IPS-NIHi11 (cell line): Measurements from ENCODE around the gene SDHA.
"Not testable (repeated sequence)": the region's sequence is repeated elsewhere in the genome, so short reads cannot be mapped to it uniquely, and the experiment has no call there.

Experiments used
- DNase-seq: peaks from one replicate; pipeline ENCODE4 v3.0.0; 2012; ENCODE audit warnings: mixed read lengths, low spot score

SDHA gene

DNA sequence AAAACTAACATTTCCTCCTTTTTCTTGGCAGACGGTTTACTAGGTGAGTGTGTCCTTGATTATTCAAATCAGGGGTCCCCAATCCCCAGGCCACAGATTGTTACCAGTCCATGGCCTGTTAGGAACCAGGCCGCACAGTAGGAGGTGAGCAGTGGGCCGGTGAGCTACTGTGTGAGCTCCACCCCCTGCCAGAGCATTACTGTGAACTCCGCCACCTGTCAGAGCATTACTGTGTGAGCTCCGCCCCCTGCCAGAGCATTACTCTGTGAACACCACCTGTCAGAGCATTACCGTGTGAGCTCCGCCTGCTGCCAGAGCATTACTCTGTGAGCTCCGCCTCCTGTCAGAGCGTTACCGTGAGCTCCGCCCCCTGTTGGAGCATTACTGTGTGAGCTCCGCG lies 39.0 kb downstream of the SDHA start:
- no peak for DNase-seq

DNA sequence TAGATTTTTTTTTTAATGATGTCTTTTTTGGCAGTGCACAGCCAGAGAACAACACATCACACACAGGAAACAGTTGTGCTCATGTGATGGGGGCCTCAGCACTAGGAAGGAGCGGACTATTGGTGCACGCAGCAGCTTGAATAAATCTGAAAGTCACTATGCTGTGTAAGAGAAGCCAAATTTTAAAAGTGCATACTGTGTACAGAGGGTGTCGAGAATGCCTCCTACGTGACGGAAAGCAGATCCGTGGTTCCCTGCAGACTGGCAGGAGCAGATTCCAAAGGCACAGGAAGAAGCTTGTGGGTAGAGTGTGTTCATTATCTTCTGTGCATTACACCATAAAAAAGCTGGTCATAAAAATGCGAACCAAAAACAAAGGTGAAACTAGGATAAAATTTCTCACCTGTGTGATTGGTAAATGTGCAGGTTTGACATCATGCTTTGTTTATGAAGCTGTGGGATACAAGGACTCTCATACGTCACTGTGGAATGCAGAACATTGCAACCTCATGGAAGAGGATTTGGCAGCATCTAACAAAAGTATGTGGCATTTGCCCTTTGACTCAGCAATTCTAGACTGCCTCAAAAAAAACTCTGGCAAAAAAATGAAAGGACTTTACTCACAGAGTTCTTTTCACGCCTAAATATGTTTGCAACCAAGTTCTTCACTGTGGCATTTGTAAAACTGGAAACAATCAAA lies 45.3 kb downstream of the SDHA start:
- DNase-seq, result not testable (repeated sequence)

DNA sequence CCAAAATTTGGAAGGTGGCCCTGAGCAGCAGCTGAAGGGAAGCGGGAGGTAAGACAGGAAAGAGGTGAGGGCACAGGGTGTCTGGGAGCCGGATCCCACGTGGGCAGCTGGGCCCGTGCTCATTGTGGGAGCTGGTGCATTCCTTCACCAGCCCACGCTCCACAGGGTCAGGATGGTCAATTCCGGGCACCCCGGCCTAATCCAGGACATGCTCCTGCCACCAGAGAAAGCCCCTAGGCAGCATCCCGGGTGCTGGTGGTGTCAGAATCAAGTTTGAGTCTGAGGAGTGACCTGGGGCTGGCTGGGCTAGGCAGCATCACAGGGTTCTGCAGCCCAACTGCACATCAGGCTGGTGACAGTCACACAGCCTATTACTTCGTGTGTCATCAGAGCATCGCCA lies 46.2 kb downstream of the SDHA start:
- DNase-seq, result no peak

DNA sequence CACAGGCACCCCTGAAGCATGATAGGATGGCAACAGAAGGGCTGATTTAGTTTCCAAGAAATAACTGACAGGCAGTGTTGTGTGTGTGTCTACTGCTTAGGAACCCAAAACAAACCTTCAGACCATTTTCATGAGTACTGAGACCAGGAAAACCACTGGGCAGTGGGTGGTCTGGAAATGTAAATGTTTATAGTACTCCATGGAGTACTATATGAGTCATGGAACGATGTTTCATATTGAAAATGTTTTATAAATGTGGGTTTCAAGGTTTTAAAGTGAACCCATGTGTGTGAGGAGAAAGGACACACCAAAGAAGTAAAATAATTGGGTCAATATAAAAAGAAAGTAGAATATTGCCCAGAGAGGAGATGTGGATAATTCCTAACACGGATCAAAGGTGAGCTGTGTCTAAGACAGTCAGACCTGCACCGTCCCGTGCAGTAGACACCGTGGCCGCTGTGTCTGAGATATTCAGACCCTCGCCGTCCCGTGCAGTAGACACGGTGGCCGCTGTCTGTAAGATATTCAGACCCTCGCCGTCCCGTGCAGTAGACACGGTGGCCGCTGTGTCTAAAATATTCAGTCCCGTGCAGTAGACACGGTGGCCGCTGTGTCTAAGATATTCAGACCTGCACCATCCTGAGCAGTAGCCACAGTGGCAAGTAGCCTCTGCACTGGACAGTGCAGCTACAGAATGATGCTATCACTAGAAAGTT lies 48.3 kb downstream of the SDHA start:
- DNase-seq, result not testable (repeated sequence)

DNA sequence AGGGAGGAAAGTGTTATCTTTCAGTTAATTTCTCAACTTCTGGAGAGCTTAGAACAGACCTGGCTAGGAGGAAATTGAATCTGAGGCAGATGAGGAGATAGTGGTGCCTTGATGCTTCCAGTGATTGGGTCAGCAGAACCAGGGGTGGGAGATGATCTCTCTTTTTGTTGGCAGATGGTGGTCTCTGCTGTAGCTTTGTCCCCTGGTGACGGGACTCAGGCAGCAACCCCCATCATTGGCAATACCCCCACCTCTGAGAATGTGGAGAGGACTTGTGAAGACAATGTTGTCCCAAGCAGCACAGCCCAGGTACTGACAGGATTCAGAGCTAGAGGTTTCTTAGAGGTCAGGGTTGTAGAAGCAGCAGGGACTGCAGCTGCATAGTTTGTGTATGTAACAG lies 49.6 kb downstream of the SDHA start:
- DNase-seq, result no peak

DNA sequence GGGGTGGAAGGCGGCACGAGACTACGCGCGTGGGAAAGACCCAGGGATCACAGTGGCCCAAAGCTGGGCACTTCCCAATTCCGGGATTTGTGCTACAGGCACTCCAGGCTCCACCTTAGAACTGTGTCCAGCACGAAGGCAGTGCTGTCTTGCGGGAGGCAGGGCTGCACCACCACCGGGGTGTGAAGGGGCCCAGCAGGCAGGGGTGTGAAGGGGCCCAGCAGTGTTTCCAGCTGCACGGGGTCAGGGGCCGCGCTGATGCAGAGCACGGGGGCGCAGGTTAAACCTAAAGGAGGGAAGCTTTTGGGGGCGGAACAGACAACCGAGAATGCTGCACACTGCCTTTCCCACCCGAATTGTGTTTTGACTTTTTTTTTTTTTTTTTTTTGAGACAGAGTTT lies 52.2 kb downstream of the SDHA start:
- DNase-seq, result no peak

DNA sequence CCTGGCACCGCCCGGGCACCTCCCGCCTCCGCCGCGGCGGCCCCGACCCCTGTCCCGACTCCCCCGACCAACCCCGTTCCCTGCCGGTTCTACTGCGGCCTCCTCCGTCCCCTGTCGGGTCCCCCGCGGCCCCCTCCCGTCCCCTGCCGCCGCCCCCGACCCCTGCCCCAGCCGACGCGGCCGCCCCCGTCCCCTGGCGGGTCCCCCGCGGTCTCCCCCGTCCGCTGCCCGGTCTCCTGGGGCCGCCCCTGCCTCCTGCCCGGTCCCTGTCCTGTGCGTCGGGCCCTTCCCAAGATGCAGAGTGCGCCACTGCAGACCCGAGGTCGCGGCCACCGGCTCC lies 53.7 kb downstream of the SDHA start:
- not testable (repeated sequence) for DNase-seq

DNA sequence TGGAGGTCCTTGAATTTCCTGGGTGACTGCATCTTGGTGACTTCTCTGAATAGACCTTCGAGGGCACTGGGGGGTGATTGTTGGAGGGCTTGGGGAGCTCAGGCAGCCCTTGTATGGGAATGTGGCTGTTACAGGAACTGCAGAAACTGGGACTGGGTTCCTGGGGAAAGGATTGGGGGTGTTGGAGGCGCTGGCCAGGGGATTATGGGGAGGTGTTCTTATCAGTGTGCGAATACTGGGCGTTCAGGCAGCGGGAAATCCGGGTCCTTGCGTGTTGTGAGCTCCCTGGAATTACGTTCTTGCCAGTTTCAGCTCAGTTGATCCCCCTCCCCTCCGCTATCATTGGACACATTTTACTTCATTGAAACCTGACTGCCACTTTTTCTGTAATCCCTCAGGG lies 55.0 kb downstream of the SDHA start:
- DNase-seq, result not testable (repeated sequence)

DNA sequence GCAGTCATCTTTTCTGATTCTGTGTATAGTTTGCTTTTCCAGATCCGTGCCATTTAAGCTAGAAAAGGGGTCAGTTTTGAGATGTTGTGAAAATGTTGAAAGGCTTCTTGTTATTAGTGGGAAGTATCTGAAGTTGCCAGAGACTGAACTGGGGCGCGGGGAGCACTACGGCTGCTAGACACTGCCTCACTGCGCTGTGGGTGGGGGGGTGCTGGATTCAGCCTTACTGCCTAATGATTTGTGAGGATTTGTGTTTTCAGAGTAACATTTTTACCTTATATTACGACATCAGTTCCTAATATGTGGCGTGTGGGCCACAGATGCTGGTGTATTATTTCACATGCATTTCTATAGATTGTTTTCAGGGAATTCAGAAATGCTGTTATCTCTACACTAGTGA lies 55.4 kb downstream of the SDHA start:
- DNase-seq, result not testable (repeated sequence)

DNA sequence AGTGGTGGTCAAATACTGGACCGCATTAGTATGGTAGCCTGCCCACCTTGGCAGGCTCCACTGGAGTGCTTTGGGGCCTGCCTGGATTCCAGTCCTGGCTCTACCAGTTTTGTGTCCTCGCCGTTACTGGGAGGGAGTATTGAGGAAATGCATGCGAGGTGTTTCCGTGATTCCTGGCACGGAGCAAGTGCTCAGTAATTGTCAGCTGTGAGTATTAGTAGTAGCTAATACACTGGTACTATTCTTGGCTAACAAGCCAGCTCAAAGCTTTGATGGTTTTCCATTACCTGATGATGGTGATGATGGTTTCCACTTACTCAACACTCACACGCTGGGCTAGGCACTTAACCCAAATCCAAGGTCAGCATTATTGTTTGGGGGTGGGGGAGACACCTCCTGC lies 56.2 kb downstream of the SDHA start:
- DNase-seq, result not testable (repeated sequence)

DNA sequence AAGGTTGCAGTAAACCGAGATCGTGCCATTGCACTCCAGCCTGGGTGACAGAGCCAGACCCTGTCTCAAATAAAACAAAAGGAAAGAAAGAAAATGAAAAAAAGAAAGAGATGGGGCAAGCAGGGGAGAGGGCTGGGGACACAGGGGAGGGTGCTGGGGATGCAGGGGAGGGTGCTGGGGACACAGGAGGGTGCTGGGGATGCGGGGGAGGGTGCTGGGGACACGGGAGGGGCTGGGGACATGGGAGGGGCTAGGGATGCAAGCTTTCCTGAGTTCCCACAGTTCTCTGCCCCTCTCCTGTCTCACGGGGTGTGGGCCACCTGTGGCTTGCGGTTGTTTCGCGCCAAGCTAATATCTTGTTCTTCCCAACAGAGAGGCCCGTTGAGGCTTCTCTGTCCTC lies 60.5 kb downstream of the SDHA start:
- no peak for DNase-seq

DNA sequence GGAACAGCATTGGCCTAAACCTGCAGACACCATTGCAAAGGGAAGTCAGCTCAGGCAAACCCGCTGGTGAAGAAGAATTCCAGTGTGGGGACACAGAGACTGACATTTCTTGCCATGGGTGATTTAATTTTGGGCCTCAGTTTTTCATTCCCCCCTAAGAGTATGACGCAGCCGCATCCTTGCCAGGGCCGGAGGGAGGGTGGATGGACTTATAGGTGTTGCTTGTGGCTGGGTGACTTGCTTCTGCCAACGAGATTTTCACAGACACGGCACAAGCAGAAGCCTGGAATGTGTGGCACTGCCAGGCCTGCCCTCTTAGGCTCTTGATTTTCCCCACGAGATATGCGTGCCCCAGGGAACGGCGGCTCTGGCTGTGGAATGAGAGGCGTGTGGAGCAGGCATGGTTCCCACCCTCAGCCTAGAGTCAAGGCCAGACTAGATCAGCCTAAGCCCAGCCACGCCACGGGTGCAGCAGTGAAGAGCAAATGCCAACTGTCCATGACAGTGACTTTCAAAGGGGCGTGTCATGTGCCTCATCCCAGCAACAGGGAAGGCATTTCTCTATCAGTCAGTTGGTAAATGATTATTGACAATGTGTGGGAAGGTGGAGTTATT lies 61.0 kb downstream of the SDHA start:
- DNase-seq, result not testable (repeated sequence)

DNA sequence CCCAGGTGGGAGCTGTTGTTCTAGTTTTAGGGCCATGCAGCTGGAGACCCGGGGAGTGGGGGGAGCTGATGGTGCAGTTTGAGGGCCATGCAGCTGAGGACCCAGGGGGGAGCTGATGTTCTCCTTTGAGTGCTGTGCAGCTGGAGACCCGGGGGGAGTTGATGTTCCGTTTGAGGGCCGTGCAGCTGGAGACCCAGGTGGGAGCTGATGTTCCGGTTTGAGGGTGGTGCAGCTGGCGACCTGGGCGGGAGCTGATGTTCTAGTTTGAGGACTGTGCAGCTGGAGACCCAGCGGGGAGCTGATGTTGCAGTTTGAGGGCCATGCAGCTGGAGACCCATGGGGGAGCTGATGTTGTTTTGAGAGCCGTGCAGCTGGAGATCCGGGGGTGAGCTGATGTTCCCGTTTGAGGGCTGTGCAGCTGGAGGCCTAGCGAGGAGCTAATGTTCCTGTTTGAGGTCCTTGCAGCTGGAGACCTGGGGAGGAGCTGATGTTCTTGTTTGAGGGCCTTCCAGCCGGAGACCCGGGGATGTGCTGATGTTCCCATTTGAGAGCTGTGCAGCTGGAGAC lies 68.0 kb downstream of the SDHA start:
- DNase-seq, result no peak

DNA sequence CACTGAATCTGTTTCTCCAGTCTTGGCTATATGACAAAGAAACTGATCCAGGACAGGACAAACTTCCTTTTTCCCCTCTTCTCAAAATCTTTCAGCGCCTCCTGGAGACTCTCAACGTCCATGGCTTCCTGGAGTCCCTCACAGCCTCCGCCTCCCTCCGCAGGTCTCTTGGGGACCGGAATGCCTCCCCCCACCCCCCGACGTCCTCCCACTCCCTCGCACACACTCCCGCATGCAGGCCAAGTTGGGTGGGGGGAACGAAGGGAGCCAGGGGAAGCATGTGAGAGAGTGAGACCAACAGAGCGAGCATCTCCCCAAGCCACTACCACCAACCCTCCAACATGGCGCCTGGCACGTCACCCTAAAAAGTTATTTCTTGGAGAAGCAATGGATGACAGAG lies 72.1 kb downstream of the SDHA start:
- not testable (repeated sequence) for DNase-seq

DNA sequence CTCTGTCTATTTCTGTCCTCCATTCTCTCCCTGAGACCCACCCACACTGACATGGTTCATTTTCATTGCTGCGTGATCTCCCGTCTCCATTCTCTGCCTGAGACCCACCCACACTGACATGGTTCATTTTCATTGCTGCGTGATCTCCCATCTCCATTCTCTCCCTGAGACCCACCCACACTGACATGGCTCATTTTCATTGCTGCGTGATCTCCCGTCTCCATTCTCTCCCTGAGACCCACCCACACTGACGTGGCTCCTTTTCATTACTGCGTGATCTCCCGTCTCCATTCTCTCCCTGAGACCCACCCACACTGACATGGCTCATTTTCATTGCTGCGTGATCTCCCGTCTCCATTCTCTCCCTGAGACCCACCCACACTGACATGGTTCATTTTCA lies 73.2 kb downstream of the SDHA start:
- DNase-seq, result not testable (repeated sequence)

DNA sequence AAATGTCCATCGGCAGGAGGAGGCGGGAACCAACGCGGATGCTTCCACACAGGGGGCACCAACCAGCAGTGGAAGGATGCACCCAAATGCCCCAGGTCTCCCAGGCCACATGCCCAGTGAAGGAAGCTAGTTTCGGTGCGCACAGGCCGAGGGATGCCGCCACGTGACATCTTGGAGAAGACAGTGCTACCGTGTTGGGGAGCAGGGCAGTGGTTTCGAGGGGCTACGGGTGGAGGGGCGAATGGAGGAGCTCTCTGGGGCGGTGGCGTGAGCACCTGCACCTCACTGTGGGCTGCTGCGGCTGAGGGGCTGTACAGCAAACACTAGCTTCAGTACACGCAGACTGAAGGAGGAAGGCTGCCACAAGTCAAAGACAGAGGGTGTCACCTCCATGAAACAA lies 76.7 kb downstream of the SDHA start:
- DNase-seq, result not testable (repeated sequence)

DNA sequence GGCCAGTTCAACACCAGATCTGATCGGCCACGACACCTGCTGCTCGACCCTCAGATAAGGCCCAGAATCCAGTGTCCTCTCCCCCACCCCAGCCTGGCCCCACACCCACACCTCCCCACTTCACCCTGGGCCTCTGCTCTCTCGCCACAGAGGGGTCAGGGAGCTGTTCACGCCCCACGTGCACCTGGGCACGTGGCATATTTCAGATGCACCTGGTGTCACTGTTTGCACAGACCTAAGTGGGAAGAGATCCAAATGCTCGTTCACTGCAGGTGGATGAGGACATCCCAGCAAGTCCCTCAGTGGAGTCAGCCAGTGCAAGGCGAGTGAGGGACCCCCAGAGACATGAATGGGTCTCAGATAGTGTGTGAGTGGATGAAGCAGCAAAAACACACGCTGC lies 78.1 kb downstream of the SDHA start:
- DNase-seq, result not testable (repeated sequence)

DNA sequence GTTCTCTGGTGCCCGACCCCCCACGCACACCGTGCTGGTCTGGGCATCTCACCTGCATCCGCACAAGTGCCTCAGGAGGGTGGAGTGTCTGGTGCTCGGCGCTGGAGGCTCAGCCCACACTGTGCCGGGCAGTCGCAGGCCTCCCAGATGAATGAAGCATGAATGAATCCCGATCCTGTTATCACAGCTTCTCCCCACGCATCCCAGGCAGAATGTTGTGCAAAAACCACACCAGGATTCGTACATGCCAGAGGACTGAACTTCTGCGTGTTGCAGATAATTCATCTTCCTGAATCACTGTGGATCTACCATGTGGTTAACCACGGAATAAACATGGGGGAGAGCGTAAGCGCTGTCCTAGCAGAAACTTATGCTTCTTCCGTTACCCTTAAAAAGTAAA lies 78.8 kb downstream of the SDHA start:
- not testable (repeated sequence) for DNase-seq

DNA sequence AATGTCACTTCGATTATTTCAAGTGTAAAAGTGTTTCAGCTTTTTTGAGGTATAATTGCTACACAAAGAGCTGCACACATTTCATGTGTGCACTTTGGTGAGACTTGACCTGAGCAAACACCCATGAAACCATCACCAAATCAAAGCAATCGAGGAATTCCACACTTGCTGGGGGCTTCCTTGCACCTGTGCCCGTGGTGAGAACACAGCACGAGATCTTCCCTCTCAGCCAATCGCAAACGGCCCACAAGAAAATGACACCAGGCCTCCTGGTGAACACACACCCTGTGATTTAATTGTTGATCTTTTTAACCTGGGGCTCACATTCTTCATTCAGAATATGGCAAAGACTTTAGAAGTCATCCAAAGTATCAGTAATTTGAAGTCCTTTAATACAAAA lies 79.3 kb downstream of the SDHA start:
- not testable (repeated sequence) for DNase-seq

DNA sequence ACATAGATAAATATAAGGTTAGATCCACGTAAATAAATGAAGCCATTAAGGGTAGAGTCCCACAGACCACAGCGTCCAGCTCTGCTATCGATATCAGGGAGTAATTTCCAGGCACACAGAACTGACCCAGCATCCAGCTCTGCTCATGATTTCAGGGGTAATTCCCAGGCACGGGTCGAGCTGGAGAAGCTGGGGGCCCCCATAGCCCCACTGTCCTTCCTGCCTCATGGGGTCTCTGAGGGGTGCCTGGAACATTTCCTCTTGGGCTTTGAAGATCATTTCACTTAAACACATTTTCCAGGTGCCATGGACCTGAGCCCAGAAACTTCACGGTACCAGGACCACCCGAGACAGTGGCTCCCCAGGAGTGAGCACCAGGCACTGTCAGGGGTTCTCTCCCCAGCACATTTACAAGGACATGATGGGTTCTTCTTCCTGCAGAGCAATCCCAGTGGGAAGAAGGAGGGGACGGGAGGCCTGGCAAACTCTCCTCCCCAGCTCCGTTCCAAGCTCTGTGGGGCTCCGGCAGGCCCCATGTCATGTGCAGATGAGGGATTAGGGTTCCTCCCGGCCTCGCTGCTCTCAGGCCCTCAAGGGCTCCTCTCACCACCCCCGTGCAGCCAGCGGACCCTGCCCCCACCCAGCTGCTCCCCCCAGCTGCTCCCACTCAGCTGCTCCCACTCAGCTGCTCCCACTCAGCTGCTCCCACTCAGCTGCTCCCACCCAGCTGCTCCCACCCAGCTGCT lies 80.0 kb downstream of the SDHA start:
- DNase-seq, result not testable (repeated sequence)

DNA sequence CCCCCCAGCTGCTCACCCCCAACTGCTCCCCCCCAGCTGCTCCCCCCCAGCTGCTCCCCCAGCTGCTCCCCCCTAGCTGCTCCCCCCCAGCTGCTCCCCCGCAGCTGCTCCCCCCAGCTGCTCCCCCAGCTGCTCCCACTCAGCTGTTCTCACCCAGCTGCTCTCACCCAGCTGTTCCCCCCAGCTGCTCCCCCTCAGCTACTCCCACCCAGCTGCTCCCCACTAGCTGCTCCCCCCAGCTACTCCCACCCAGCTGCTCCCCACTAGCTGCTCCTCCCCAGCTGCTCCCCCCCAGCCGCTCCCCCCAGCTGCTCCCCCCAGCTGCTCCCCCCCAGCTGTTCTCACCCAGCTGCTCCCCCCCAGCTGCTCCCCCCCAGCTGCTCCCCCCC lies 80.6 kb downstream of the SDHA start:
- DNase-seq, result no peak

DNA sequence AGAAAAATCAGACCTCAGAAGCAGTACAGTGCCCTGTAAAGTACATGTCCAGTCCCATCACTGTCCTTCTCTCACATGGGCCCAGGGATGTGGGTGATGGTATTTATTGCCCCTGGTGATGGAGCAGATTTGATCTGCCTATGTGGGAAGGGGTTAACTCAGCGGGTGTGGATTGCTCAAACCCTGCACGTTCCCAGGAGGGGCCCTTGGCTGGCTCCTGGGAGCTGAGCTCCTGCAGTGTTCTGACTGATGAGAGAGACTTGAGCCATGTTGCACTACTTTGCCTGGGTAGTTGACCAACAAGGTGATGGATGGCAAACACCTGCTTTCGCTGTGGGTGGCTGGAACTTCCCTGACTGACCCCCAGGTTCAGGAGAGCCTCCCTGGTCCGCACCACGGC lies 81.8 kb downstream of the SDHA start:
- DNase-seq, result not testable (repeated sequence)
